ENCODE measurements around the gene TOM1L2.
"Not testable (repeated sequence)": the region's sequence is repeated elsewhere in the genome, so short reads cannot be mapped to it uniquely, and the experiment has no call there.

Gene TOM1L2

DNA sequence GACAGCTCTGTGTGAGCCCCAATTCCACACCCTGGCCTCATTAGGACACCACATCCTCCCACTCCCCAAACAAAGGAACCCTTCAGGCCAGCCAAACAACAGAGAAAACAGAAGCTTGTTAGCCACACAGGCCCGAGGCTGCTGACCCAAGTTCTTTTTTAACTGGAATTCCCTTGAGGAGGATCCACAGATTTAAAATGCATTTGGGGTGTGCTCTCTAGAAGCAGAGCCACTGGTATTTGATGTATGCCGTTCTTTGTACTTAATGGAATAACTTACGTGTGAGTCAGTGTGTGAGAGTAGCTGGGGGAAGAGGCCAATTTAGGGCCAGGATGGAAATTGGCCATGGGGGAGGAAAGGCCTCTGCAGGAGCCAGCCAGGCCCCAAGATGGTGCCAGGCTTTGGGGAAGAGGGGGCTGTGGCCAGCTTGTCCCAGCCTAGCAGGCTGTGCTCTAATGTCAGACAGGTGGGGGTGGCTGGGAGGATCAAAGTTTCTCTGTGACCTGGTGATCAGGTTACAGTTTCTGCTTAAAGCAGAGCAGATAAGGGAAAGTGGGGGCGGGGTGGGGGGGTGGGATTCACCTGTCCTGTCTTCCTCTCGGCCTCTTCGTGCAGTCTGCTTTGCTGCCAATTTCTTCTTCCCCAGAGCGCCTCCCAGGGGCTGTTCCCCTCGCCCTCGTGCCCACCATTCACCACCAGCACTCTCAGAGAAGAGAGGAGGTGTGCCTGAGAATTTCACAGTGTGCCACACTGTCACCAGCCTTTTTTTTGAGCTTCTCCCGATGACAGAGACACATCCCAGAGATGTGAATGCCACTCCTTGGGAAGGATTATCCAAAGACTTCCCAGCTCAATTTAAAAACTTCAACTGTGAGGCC, 50.8 kb downstream of the TOM1L2 start:
- peak; percentile 97 for DNase-seq

DNA sequence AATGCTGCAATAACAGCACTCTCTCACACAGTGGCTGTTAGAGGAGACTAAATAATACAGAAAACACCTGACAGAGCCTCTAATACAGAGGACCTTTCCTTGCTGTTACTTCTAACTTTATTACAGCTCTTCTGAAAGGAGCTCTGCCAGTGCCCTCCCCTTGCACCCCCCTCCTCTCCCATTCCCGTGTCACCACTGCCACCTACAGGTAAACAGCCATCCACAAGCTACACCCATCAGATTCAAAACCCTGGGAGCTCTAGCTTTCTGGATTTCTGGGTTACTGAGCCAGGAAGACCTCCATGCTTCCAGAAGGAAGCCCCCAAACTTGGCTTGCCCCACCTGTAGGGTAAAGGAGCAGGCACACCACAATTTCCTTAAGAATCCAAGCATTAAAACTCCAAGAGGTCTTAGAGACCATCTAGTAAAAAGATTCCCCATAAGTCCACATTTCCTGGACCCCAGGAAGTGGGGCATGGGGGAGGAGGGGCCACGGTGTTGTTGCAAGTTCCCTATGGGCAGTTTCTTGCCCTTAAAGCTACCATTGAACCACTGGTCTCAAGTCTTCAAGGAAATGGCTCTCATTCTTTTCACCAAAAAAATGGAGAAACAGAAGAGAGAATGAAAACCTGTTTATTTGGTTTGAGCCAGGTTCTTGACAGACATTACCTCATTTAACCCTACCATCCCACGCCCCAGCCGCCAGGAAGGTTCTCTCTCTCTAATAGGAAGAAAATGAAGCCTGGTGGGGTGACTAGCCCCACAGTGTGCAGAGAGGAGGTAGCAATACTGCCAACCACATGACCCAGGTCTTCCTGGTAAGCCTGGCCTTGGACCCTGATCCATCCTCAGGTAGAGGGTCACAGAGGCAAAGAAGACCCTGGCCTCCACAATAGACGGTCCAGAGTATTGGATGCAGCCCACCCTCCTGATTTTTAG, 52.8 kb downstream of the TOM1L2 start:
- peak; percentile 79 for DNase-seq

DNA sequence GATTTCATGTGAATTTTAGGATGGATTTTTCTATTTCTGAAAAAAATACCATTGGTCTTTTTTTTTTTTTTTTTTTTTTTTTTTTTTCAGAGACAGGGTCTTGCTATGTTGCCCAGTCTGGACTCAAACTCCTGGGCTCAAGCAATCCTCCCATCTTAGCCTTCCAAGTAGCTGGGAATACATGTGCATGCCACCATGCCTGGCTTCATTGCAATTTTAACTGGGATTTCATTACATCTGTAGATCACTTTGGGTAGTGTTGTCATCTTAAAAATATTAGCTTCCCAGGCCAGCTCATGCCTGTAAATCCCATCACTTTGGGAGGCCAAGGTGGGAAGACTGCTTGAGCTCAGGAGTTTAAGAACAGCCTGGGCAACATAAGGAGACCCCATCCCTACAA, 54.8 kb downstream of the TOM1L2 start:
- DNase-seq: no peak

DNA sequence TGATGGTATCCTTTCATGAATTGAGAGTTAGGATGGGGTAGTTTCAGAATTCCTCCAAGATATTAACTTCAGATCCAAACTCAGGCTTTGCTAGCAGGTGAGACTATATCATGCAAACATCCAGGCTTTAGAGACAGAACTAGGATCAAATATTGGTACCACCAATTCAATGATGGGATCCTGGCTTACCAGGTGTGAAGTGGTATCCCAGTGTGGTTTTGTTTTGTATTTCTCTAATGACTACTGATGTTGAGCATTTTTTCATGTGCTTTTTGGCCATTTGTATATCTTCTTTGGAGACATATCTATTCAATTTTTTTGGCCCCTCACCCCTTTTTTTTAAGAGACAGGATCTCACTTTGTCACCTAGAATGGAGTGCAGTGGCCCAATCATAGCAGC, 57.0 kb downstream of the TOM1L2 start:
- DNase-seq: no peak

DNA sequence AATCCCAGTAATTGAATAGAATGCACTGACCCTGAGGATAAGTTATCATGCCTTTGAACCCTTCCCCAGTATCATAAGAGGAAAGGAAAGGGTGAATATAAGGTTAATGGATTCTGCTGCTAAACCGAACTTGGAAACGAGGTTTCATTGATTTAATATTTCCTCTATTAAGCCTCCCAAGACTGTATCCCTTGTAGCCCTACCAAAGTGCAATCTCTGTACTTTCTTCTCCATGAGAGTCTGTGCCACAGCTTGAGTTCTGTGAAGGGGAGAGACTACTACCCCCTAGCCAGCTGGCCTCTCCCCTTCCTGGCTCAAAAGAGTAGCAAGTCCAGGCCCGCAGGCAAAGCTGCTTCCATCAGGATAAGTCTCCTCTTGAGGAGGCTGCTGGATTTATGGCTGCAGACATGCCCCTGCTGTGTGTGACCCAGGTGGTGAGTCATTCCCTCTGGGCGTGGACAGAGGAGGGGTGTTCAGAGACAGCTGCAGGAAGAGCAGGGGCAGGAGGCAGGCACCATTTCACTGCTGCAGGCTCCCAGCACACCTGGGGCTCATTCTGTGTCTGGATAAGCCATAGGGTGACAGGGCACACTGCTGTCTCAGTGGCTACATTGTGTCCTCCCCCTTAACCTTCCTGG, 58.4 kb downstream of the TOM1L2 start:
- peak; percentile 92 for DNase-seq

DNA sequence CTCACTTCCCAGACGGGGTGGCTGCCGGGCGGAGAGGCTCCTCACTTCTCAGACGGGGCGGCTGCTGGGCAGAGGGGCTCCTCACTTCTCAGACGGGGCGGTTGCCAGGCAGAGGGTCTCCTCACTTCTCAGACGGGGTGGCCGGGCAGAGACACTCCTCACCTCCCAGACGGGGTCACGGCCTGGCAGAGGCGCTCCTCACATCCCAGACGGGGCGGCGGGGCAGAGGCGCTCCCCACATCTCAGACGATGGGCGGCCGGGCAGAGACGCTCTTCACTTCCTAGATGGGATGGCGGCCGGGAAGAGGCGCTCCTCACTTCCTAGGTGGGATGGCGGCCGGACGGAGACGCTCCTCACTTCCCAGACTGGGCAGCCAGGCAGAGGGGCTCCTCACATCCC, 59.9 kb downstream of the TOM1L2 start:
- not testable (repeated sequence) for DNase-seq

DNA sequence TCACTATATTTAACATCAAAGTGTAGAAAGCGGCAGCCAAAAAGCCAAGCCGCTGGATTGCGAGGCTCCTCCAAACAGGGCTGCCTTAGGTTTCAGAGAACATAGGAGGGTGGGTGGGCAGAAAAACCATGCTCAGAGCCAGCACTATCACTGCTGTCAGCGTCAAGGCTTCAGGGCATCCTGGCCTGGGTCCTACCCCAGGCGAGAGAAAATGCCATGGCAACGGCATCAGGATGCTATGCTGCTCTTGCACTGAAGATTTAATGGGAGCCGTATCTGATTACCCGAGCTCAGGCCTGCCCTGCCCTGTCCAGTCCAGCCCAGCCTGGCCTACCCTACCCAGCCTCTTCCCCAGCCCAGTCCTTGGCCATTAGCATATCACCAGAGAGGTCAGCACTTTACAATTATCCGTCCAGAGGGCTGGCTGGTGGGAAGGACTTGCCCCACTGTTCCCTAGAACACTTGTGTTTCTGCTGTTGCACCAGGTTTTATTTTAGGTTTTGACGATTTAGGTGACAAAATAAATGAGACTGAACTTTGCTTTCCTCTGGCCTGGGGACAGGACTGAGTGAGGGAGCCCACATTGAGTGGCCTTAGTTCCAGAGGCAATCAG, 61.1 kb downstream of the TOM1L2 start:
- DNase-seq: no peak

DNA sequence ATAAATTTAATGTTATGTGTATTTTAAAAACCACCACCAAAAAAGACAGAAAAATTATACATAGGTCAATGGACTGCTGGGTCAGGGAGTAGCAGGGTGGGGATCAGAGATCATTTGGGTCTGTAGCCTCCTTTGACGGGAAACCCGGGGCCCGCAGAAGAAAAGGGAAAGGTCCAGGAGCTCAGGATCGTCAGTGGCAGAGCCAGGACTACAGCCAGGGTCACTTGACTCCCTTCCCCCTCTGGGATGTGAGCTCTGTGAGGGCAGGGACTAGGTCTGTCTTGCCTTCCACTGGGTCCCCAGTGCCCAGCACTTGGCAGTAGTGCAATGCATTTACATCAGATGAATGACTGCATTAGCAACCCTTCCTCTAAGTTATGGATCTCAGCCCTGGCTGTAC, 62.1 kb downstream of the TOM1L2 start:
- no peak for DNase-seq

DNA sequence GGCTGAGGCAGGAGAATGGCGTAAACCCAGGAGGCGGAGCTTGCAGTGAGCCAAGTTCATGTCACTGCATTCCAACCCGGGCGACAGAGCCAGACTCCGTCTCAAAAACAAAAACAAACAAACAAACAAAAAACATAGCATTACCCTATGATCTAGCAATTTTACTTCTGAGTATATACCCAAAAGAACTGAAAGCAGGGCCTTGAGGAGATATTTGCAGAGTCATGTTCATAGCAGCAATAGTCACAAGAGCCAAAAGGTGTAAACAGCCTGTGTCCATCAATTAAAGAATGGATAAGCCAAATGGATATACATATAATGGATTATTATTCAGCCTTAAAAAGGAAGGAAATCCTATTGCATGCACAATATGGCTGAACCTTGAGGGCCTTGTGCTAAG, 63.1 kb downstream of the TOM1L2 start:
- DNase-seq: no peak

DNA sequence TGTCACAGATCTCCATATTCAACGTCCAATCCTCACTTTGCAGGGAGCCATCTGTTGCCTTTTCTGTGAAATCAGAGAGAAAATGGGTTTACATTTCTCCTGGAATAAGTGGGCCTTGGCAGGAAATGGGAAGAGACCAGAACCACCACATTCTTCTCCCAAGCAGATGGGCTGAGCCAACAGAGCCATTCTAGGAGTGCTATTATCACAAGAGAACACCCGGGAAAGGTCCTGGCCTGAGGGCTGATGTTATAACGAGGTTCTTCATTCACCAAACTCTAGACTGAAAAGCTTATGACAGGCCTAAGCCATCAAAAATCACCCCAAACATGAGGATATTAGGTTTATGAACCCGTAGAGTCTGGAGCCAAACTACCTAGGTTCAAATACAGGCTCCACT, 64.7 kb downstream of the TOM1L2 start:
- DNase-seq: no peak

DNA sequence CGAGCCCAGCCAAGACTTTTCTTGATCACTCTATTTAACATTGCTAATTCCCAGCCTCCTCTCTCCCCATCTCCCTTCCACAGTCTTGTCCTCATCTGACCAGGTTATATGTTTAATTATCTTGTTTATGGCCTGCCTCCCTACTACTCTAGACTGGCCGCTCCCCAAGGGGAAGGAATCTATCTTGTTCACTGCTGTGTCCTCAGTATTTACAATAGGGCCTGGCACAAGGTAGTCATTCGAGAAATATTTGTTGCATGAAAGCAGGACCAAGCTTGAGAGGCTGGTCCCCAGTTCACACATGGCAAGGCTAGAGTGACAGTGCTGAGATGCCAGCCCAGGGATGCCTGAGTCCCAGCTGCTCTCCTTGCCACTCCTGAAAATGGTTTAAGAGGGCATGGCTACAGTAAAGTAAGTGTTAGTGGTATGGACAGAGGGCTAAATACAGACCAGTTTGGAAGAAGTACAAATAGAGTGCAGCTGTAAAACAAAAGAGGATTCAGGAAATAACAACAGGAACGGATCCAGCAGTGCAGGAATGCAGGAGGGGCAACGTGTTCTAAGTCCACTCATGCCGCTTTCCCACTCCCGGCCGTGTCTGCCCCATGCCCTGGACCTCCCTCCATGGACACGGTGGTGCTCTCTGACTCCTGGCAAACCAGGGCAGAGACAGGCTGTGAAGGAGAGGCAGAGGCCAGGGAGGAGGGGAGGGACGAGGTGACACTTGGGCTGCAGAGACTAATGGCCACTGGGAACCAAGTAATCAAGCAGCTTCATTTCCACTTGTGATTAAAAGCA, 65.6 kb downstream of the TOM1L2 start:
- no peak for DNase-seq

DNA sequence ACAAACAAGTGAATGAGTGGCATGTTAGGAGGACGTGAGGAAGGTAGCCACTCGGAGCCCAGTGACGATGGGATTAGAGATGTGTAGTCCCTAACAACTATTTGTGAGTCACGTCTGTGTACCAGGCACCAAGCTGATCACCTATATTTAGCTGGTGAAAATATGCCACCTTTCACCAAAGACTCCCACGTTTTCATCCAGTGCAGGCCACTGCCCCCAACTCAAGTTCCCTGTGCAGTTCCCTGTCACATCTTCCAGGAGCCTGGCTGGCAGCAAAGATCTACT, 67.2 kb downstream of the TOM1L2 start:
- no peak for DNase-seq

DNA sequence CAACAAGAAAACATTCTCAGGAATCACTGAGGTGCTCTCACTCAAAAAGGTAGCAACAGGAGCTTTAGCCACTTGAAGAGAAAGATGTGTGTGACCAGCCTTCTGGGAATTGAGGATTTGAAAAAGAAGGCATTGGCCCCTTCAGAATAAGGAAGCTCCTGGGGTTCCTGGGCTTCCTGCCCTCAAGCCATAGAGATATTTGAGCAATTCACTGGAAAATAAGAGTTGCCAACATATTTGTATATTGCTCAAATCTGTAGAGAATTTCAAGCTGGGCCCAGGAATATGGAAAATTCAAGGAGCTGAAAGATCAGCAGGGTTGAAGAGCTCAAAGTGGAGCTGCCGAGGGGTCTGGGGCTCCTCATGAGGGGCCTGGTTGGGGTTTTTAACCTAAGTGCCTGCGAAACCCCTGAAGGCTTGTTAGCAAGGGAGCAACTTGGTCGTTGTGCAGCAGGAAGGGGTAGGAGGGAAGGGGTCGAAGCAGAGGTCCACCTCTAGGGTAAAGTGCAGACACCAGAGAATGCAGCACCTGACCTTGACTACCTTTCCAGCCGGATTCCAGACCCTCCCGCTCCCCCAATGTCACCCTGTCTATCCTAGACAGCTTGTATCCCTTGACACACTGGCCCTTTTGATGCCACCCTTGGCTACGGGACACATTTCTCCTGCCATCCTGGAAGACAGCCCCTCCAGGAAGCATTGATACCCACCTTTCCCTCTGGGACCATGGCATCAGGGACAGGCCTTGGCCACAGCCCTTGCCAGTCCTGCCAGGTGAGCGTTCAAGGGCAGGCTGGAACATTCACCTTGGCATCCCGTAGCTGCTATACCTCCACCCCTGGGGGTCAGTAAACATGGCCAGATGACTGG, 67.8 kb downstream of the TOM1L2 start:
- DNase-seq: peak; percentile 46

DNA sequence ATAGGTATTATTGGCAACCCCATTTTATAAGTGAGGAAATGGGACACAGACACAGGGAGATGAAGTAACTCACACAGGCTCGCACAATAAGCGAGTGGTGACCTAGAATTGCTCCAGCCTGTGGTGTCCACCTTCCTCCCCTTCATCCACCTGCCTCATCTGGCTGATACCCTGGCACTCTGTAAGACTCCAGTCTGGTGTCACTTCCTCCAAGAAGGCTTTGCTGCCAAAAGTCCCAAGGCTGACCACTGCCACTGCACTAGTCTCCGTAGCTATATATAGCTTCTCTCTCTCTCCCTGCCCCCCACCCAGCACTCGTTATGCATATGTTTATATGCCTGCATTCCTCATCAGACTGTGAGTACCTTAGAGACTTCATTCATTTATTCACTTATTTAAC, 69.3 kb downstream of the TOM1L2 start:
- no peak for DNase-seq

DNA sequence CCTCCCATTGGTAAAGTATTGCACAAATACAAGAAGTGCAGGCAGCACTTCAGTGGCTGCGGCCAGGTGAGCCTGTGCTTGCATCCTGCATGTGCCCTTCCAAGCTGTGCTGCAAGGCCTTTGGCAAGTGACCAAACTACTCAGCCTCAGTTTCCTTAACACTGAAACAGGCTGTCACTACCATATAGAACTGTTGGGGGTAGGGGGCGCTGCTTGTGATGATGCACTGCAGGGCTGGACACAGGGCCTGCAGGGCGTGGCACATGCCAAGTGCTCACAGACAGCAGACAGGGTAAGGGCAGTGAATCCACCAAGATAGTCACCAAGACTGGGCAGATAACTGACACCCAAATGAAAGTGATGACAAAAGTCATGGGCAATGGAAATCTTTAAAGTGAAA, 69.8 kb downstream of the TOM1L2 start:
- no peak for DNase-seq

DNA sequence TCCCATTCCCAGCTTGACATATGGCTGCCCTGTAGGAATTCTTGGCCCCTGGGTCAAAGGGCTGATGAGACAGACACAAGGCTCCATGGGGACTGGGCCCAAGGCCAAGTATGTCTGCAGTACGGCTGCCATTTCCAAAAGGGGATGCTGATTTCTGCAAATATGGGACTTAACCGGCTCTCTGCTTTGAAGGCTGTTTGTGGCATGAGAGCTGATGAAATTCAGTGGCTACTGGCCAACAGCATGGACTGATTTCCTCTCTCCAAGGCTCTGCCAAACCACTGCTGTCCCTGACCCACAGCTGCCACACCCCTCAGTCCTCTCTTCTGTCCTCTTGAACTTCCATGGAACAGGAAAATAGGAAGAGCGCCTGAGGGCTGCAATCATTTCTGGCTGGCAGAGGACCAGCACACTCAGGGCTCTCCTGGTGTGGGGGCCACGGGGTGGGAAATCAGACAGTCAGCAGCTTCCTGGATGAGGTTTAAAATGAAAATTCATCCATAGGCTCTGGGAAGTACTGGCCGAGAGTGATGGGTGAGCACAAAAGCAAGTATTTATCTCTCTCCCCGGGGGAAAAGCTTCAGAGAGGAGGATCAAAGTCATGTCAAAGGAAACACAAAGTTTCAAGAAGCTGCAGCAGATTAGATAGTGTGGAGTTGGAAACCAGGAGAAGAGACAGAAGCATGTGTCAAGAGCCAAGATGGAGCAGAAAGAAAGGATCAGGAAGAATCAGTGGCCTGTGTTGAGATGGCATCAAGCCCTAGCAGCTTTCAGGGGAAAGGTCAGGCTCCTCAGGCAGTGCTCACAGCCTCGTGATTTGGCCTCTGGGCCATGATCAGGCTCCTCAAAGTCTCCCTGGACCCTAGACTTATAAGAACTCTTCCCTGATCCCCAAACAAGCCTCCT, 71.3 kb downstream of the TOM1L2 start:
- DNase-seq: peak; percentile 98

DNA sequence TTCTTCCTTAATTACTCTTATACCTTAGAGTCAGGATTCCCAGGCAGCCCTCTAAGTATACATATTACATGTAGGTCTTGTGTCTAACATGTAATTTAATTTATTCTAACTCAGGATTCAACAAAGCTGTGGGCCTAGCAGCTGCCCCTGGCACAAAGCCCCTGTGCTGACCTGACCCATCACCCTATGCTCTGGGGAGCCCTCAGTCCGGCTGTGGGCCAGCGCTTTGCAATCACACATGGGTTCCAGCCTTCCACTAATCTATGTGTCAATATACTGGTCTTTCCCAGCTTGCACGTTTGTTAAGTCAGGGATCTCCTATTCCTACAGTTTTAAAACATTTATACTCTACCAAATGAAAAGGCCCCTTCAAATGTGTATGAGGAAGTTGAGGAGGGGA, 72.7 kb downstream of the TOM1L2 start:
- DNase-seq: no peak

DNA sequence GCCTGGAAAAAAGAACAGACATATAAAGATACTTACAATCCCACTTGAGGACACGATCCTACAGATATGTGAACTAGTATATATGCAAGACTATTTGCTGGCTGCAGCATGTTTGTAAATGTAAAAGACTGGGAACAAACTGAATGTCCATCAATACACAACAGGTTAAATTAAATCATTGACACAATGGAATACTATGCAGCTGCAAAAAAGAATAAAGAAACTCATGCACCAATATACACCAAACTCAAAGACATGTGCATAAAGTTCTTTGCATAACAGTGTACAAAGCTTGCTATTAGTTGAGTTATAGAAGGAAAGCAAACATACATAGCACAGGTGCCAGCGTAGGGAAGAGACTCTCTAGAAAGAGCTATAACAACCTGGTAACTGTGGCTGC, 73.5 kb downstream of the TOM1L2 start:
- no peak for DNase-seq

DNA sequence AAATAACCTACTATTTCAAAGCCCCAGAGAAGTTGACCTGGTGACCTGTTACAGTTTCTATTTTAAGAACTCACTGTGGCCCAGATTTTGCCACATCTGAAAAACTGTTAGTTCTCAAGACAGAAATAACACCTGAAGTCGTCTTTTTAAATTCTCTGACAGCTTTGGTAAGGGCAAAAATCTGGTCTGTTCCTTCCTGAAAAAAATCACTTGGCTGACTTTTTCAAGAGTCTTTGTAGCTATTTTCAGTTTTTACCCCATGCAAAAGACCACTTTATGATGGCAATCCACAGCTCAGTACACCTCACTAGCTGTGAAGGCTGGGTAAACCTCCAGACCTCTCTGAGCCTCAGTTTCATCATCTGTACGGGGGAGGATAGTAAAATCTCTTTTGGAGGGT, 74.8 kb downstream of the TOM1L2 start:
- DNase-seq: no peak

DNA sequence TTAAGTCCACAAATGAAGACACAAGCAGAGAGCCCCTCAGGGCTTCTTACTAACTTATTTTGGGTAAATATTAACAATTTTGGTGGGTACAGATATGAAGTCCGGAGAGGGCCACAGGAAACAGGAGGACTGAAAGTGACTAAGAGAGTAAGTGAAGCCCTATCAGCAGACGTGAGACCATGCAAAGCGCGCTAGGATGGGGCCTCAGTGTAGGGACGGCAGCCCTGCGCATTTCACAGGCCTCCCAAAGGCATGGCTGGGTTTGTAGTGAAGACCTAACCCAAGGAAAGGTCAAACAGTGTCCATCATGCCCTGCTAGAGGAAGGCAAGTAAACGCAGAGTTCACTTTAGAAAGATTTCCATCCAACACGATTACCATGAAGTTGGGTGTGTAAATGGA, 75.5 kb downstream of the TOM1L2 start:
- DNase-seq: no peak
